ENCODE measurements around the gene DMTF1.

DNA sequence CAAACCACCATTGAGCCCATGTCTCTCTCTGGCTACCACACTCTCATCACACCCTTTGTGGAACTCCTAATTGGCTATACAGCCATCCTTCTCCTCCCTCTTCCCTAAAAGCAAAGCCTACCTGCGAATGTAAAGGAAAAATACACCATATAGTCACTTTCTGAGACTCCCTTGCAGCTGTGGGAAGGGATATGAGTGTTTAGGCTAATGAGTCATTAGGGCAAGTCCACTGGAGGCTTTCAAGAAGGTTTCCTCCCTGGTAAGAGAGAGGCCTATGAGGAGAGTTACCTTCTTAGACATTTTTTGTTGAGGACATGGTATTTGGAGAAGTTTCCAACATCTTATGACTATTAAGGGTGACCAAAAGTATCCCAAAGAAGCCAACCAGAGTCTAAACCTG, 71.4 kb downstream of the DMTF1 start:
- TF ChIP-seq POLR2AphosphoS5 (IDR thresholded peaks at IDR 0.05) (no peak), CTCF (IDR thresholded peaks at IDR 0.05 in 8 of 11, conservative IDR thresholded peaks at IDR 0.05 in 3 of 11) (no peak)
